Erythroblast (primary cell): ENCODE measurements around the gene OTOS.

Experiments
- GATA1 ChIP-seq: IDR thresholded peaks from 2 replicates; pipeline ENCODE4 v1.6.1; 2011; ENCODE audit warnings: low read depth, mild to moderate bottlenecking, control low read depth, low read length, moderate library complexity
- POLR2A ChIP-seq: IDR thresholded peaks from 2 replicates; pipeline ENCODE4 v1.6.1; 2011; ENCODE audit warnings: mild to moderate bottlenecking, low read length

- TF ChIP-seq POLR2A (peak; percentile 65), GATA1 (no peak)
These were observed 4.3 kb downstream of the OTOS start, which contains the start of gene COPS9 for GRCh38 chr2:240136013-240136670.
